NOMO-1 (cell line): ENCODE results near the gene CPNE6.
"Not testable (repeated sequence)": the region's sequence is repeated elsewhere in the genome, so short reads cannot be mapped to it uniquely, and the experiment has no call there.

Experiments used
- DNase-seq, 2 experiments: peaks; one replicate each; lab custom pipeline; 2025; ENCODE audit not compliant: unreplicated experiment in 2 of 2; lab: John Stamatoyannopoulos, UW

Gene CPNE6

GRCh38 chr14:24102357-24103048, 31.1 kb downstream of the CPNE6 start:
- no peak for DNase-seq

DNA sequence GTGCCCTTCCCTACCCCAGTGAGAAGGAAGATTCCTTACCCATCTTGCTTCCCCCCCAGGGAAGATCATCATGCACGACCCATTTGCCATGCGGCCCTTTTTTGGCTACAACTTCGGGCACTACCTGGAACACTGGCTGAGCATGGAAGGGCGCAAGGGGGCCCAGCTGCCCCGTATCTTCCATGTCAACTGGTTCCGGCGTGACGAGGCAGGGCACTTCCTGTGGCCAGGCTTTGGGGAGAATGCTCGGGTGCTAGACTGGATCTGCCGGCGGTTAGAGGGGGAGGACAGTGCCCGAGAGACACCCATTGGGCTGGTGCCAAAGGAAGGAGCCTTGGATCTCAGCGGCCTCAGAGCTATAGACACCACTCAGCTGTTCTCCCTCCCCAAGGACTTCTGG, 32.1 kb downstream of the CPNE6 start:
- DNase-seq: no peak

- DNase-seq: not testable (repeated sequence)
Observed at GRCh38 chr14:24105609-24106239, 34.4 kb downstream of the CPNE6 start.

DNA sequence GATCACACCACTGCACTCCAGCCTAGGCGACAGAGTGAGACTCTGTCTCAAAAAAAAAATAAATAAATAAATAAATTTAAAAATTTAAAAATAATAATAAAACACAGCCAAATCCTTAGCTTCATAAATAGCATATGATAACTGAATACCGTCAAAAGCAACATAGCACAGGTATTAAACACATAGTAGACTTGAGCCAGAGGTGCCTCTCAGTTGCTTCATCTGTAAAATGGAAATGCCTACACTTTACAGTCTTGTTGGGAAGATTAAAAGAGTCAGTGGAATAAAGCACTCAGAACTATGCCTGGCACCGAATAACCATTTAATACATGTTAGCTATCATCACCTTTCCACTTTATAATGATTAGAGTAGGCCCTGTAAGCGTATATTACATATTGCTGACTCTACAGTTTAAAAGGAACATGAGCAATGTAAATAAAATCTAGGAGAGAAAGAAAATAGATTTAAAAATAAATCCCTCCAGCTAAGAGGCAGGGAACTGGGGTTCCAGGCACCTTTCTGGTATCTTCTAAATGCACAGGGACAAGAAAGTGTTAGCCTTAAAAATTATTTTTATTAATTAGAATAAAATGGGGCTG, 35.4 kb downstream of the CPNE6 start:
- DNase-seq: no peak

DNA sequence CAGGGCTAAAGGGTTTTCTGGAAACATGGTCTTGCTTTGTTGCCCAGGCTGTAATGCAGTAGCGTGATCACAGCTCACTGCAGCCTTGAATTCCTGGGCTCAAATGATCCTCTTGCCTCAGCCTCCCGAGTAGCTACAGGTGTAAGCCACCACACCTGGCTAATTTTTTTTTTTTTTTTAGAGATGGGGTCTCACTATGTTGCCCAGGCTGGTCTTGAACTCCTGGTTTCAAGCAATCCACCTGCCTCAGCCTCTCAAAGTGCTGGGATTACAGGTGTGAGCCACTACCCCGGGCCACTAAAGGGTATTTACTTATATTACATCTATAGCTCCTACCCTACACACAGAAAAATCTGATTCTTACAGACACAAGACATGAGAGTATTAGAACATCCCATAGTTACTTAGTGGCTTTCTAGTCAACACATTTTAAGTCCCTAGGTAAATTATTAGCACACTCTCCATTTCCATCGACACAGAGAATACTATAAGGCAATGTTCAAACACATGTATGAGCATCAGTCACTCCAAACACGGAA, 37.0 kb downstream of the CPNE6 start:
- no peak for DNase-seq

GRCh38 chr14:24110060-24110459, 38.7 kb downstream of the CPNE6 start:
- DNase-seq: no peak

GRCh38 chr14:24110523-24110922, 39.2 kb downstream of the CPNE6 start:
- no peak for DNase-seq

DNA sequence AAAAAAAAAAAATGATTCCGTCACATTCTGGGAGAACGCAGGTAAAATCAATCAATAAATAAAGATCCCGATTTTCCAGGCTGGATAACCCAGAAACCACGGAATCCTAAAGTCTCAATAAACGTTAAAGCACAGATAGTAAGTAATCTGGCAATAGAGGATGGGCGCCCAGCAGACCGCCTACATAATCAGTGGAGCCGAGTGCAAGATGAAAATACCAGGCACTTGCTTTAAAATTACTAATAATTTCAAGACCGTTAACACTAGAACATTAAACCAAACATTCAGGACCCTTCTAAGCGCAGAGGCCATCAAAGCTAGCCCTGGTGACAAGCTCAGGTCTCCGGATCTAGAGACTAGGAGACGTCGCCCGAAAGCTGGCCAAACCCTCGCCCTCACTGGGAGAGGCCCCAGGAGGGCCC, 42.0 kb downstream of the CPNE6 start:
- DNase-seq: no peak

DNA sequence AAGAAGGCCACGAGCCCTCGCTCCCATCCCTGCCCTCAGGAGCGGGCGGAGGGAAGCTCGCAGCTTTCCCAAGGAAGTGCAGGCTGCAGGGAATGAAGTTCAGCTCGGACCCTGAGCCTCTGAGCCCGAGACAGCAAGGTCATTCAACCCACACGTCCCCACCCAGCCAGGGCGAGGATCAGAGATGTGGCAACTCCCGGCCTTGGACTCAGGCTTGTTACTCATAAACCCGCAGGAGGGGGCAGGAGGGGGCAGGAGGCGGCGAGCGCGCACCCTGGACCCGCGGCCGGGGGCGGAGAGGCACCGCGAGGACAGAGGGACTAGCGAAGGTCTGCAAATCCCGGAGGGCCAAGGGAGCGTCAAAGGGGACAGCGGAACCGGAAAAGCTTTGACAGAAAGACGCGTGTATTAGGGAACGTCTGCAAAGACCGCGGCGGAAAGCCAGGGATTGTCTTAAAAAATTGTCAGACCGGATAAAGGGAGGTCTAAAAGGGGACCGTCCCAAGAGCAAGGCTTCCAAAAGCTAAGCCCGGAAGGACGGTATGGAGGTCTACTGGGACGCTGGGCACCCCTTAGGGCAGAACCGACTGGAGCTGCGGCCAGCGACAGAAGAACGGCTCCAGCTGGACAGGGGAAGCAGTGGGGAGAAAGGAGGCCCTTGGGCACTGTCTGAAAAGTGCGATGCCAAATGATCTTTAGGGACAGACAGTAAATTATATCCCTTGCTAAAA, 42.6 kb downstream of the CPNE6 start:
- DNase-seq: peak; percentile 88 to 91

DNA sequence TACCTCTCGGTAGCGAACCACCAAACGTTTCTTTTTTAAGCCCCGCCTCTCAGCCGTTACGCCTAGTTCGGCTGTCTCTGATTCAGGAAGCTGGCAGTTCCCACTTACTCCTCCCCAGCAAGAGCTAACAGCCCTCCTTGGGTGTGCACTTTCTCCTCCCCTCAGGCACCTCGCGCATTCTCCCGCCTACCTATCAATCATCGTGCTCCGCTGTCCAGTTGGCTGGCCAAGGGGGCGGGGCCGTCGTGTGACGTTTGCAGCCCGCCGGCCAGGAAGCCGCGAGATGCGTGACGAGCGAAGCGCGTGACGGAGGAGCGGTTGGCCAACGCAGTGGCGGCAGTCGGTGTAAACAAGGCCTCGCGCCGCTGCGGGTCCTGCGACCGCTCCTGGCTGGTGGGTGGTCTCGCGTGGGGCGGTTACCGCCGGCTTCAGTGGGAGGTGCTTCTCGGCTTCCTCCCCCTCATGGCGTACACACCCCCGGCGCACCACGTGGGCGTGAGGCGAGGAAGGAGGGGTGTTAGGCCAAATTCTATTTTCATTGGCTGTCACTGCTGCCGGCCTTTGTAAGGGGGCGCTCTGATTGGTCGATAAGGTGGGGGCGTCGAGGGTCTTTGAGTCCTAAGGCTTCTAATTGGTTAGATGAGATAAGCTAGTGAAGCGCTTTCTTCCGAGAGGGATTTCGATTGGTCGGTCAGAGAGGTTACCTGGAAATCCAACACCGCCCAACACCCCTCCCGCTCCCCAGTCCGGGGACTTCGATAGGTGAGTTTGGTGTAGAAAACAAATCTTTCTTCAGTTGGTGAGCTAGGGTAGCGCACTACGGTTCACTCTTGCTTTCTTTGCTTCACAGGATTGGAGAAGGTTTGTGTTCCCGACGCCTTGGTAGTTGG, 43.4 kb downstream of the CPNE6 start, which contains the start of the genes DCAF11 and NRL:
DCAF11 (plus strand) TSS at position 246 of the 890 bp plus-strand sequence. CDS start 818 bp downstream, outside the sequence.
NRL (minus strand) TSS at position 418 of the 890 bp plus-strand sequence. CDS start 32,101 bp downstream, outside the sequence.
- DNase-seq: peak; percentile 99 to 100

DNA sequence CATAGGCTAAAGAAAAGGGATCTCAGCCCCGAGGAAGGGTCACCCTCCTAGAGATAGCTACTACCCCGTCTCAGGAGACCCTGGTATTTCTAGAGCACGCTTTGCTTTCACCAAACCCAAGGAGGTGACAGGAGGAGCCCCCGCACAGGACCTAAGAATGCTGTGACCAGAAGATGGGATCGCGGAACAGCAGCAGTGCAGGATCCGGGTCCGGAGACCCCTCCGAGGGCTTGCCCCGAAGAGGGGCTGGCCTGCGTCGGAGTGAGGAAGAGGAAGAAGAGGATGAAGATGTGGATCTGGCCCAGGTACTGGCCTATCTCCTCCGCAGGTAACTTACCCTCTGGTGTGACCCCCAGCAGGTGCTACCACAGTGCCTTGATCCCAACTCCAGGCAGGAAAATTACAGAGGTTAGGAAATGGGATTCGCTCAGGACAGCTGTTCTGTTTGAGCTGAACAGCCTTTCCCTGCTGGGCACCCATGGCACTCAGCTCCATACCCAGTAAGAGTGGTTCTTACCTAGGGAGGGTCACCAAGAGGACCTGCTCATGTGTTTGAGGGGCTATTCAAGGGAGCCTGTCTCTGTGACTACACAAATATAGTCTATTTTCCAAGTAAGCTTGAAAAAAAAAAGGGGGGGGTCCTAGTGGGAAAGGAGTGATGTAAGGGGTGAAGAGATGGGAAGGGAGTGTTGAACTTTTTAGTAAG, 44.2 kb downstream of the CPNE6 start:
- no peak for DNase-seq

- DNase-seq: no peak
Observed at GRCh38 chr14:24116128-24116814, 44.9 kb downstream of the CPNE6 start.

DNA sequence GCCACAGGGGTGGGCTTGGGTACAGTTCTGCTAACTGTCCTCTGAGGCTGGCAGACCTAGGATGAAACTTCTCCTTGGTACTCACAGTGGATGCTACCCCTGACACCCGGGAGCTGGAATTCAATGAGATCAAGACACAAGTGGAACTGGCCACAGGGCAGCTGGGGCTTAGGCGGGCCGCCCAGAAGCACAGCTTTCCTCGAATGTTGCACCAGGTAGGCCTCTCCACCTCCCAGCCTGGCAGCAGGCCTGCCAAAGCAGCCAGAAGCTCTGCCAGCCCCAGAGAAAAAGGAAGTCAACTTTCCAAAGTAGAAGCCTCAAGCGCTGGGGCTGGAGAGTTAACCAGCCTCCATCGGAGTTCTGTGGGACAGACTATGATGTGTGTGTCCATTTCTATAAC, 45.8 kb downstream of the CPNE6 start:
- DNase-seq: no peak

DNA sequence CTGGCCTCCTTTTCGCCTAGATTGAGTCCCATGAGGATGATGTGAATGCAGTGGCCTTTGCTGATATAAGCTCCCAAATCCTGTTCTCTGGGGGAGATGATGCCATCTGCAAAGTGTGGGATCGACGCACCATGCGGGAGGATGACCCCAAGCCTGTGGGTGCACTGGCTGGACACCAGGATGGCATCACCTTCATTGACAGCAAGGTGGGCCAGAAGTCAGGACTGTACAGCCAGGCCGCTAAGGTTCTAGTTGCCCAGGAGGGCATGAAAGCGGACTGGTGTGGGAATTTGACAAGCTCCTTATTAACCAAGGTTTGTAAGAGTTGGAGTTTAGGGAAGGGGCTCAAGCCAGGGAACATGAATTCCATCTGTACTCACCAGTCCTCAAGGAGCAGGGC, 48.3 kb downstream of the CPNE6 start:
- DNase-seq: no peak

GRCh38 chr14:24121210-24121609, 49.8 kb downstream of the CPNE6 start:
- no peak for DNase-seq

DNA sequence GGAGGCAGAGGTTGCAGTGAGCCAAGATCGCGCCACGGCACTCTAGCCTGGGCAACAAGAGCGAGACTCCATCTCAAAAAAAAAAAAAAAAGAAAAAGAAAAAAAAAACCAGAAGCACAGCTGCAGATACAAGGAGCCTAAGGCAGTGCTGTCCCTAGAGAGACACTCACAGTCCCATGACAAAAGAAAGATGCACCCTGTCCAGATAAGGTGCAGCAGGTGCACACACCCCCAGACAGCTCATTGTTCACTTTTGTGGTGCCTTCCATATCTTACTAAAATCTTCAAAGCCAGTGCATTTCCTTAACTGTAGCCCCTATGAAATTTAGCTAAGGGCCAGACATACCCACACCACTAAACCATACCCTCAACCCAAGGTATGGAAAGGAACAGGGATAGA, 51.1 kb downstream of the CPNE6 start:
- no peak for DNase-seq

- no peak for DNase-seq
Observed at GRCh38 chr14:24122898-24123297, 51.5 kb downstream of the CPNE6 start.
